IPS-NIHi7 (cell line): ENCODE results near the gene EEF2KMT.
A peak's percentile ranks its signal among the peaks of the same experiment; 100 is the strongest.
"Not testable (repeated sequence)": the region's sequence is repeated elsewhere in the genome, so short reads cannot be mapped to it uniquely, and the experiment has no call there.

ENCODE experiments used
- DNase-seq: peaks from one replicate; pipeline ENCODE4 v3.0.0; 2012; ENCODE audit warnings: mixed read lengths; ENCODE audit errors: extremely low spot score

Gene EEF2KMT

GRCh38 chr16:5070431-5071186, 27.0 kb downstream of the EEF2KMT start:
- DNase-seq = no peak

GRCh38 chr16:5069854-5070253, 27.7 kb downstream of the EEF2KMT start:
- DNase-seq = no peak

DNA sequence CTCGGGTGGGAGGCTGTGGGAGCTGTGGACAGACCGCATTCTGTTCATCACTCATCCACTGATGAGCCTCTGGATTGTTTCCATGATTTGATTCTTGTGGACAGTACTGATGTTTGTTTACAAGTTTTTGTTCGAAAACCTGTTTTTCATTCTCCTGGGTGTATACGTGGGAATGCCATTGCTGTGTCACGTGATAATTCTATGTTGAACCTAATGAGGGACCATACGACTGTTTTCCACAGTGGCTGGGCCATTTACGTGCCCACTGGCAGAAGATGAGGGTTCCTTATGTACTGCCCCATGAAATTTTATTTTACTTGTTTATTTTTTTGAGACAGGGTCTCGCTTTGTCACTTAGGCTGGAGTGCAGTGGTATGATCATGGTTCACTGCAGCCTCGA, 28.5 kb downstream of the EEF2KMT start:
- no peak for DNase-seq

DNA sequence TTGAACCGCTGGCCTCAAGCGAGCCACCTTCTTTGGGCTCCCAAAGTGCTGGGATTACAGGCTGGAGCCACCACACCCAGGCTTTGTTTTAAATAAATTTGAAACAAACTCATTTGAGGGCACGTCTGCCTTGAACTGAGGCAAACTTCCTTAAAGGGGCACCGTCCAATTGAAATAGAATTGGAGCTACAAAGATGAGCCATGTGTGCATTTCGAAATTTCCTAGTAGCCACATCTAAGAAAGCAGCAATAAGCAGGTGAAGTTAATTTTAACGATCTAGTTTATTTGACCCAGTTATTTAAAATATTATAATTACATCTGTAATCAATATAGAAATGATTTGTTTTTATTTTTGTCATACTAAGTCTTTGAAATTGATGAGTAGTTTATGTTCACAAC, 31.1 kb downstream of the EEF2KMT start:
- no peak for DNase-seq

DNA sequence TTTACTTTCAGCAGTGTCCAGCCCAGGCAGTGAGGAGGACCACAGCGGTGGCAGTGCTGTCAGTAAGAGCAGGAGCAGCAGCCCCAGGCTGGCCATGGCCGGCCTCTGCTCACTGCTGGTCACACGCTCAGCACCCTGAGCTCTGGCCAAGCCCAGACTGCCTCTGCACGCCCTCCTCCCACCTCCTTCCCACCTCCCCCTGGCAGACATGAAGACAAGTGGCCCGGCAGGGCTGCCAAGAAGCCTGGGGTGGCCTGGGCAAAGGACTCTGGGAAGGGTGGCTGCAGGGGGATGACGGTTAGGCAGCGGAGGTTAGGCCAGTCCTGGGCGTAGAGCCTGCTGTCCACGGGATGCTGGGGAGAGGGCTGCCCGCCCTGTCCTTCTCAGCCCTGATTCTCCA, 31.8 kb downstream of the EEF2KMT start, which contains the start of gene C16orf89:
TSS of gene C16orf89 (minus strand) at position 144 of the 400 bp plus-strand sequence. CDS start at position 96, 48 bp downstream.
- DNase-seq = no peak

GRCh38 chr16:5065326-5065725, 32.3 kb downstream of the EEF2KMT start:
- DNase-seq = no peak

- no peak for DNase-seq
Observed at GRCh38 chr16:5064915-5065314, 32.7 kb downstream of the EEF2KMT start.

- DNase-seq = no peak
Observed at GRCh38 chr16:5062790-5063765, 34.5 kb downstream of the EEF2KMT start.

- no peak for DNase-seq
Observed at GRCh38 chr16:5062051-5062450, 35.5 kb downstream of the EEF2KMT start.

DNA sequence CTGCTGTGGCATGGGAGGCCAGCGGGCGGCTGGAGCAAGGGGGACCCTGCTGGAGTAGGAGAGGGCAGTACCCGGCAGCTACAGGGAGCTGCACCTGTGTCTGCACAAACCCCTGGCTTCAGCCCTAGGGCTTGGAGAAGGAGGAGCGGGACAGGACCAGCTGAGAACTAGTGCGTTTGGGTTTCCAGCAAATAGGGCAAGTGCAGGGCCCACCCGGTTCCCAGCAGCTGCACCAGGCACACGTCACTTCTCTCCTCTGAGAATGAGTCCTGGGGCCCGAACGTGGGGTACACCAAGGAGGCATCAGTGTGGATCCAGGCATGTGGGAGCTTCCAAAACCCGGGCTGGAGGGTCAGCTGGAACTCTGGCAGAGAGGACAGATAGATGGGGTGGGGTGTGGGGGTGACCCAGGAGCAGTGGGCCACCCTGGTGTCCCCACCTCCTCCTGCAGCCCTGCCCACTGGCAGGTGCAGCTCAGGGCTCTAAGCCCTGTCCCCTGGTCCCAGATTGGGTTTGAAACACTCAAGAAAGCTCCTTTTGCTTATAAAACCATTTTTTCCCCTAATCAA, 37.4 kb downstream of the EEF2KMT start:
- DNase-seq = no peak

DNA sequence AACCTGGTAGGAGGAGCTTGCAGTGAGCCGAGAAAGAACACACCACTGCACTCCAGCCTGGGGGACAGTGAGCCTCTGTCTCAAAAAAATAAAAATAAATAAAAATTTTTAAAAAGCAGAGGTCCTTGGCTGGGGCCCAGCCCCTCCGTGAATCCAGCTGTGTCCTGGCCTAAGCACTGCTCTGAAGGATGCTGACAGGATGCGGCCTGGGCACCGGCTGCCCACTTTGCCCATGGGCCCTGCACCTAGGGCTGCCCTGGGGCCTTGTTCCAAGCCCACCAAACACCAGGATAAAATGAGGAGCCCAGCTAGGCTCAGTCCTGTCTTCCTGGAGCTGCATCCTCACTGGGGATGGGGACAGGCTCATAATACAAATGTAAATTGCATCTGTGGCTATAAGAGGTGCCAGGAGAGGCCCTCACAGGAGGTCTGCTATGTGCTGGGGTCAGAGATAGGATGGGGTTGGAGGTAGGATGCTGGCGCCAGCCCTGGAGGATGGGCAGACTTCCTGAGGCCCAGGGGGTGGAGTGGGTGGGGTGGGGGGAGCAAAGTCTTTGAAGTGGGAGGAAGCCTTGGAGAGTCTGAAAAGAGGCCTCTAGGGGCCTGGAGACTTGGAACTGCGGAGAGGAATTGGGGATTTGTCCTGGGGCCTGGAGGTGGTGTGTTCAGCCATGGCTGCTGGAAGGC, 38.1 kb downstream of the EEF2KMT start:
- DNase-seq = peak; percentile 59

DNA sequence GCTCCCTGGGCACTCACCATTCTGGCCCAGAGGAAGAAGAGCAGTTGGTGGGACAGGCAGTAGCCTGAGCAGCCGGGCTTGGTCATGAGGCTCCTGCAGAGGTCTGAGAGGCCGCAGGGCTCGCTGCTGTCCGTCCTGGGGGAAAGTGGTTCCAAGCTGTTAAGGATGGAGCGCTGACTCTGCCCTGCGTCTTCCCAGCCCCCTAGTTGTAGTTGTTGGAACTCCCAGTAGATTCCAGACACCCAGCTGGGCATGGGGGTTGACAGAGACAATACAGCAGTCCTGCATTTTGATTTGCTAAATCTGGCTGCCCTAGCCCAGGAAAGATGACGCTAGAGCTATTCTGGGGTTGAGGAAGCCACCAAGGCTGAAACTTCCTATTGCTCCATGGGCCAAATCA, 39.1 kb downstream of the EEF2KMT start:
- peak; percentile 87 for DNase-seq

DNA sequence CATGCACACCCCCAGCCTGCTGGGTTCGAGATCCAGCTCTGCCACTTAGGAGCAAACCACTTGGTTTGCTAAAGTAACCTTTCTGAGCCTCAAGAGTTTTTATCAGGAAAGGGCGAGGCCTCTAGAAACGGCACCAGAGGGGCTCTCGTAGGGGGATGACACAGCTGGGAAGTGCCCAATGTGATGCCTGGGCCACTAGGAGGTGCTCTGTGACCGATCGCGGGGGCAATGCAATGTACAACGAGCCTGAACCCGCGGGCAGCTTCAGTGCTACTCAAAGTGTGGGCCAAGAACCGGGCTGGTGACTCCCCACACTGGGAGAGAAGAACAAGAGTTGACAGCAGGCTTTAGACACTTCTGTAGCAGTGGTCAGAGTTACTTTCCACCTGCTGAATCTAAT, 41.2 kb downstream of the EEF2KMT start:
- DNase-seq = peak; percentile 87

GRCh38 chr16:5054876-5055865, 42.4 kb downstream of the EEF2KMT start:
- DNase-seq = peak; percentile 4

DNA sequence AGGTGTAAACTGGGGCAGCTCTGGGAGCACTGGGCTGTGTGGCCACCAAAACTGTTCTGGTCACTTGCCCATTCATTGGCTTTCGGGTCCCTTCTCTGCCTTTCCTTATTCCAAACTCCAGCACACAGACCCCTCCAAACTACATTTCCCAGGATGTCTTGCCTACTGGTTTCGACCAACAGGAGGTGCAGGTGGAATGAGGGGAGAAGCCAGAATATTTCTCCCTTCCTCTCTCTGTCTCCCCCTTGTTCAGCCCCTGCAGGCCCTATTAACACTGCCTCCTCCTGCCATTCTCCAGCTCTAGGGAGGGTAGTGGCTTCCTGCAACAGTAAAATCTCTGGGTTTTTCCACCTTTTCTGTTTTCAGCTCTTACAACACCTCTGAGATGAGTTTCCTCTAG, 50.7 kb downstream of the EEF2KMT start:
- DNase-seq = no peak

- DNase-seq = no peak
Observed at GRCh38 chr16:5045499-5046115, 52.0 kb downstream of the EEF2KMT start.

DNA sequence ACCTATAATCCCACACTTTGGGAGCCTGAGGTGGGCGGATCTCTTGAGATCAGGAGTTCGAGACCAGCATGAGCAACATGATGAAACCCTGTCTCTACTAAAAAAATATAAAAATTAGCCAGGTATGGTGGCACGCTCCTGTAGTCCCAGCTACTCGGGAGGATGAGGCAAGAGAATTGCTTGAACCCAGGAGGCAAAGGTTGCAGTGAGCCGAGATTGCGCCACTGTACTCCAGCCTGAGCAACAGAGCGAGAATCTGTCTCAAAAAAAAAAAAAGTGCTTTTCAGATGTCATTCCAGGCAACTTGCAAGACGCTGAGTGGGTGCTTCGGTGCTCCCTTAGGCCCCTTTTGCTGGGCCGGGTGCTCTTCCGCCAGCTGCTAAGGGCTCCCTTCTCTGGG, 53.0 kb downstream of the EEF2KMT start:
- not testable (repeated sequence) for DNase-seq

DNA sequence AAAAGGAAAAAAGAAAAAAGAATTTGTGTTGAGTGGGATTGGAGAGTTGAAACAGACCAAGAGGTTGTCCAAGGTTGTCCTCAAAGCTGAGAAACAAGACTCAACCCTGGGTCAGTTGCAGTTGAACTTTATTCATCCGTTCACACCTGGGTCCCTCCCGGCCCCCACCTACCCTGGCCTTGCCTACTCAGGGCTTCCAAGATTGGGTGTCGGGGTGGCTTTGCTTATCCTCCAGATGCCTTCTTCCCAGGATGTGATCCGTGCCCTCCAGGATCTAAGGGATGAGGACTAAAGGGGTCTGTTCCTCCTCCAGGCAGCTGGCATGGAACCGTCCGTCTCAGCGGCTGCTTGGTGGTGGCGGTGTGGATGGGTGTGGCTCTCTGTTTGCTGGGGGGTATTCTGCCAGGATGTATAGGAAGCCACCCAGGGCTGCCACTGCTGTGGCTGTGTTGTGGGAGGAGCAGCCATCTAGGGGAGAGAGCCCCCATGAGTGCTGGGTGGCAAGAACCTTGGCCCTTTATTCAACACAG, 53.5 kb downstream of the EEF2KMT start:
- no peak for DNase-seq

DNA sequence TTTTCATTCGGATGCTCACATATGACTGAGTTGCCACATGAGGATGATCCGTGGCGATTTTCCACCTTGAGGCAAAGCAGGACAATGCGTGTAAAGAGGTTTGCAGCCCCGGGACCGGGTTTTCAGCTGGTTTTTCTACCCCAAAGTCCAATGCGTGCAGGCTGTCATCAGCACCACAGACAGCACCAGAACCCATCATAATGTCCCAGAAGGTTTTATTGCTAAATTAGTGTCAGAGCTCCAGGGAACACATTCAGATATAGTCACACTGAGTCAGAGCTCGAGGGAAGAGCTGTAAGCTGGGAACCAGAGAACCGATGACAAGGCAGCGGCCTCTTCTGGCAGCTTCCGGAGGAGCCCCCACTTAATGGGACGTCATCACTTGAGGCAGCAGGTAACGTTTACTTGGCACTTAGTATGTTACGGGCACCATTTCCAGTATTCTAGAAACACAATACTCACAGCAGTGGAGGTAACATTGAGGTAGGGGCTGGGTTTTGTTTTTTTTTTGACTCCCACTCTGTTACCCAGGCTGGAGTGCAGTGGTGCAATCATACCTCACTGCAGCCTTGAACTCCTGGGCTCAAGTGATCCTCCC, 54.9 kb downstream of the EEF2KMT start:
- peak; percentile 54 for DNase-seq
